Activated CD8-positive, alpha-beta memory T cell treated with anti-CD3 and anti-CD28 coated beads, Interleukin-2, amount 50 U/mL, for 1 hour (primary cell): ENCODE measurements around the gene CSKMT.

Source experiments
- DNase-seq: peaks from one replicate; pipeline ENCODE4 v3.0.0-alpha.2; 2020; ENCODE audit errors: extremely low read depth

Gene CSKMT

GRCh38 chr11:62716816-62717215, 51.7 kb downstream of the CSKMT start:
- DNase-seq = no peak
